HFFc6 (cell line): ENCODE measurements around the gene SSTR1. TPM values are rescaled to one million over a fixed set of nuclear protein-coding genes. Genes with fewer than 3 reads are reported as not detected.
"Not testable (repeated sequence)": the region's sequence is repeated elsewhere in the genome, so short reads cannot be mapped to it uniquely, and the experiment has no call there.

ENCODE experiments used
- DNase-seq: peaks from one replicate; pipeline ENCODE4 v3.0.0-alpha.2; 2018
- H3K27ac Mint-ChIP-seq: 2 replicates; pipeline ENCODE4 v1.8.0; 2020; ENCODE audit warnings: mild to moderate bottlenecking, mixed read lengths
- H3K27me3 Mint-ChIP-seq: 2 replicates; pipeline ENCODE4 v1.8.0; 2021; ENCODE audit warnings: mild to moderate bottlenecking, moderate library complexity, mixed read lengths; ENCODE audit not compliant: insufficient read depth
- H3K36me3 Mint-ChIP-seq: 2 replicates; pipeline ENCODE4 v1.8.0; 2021; ENCODE audit warnings: low read depth, mixed read lengths
- H3K4me1 Mint-ChIP-seq: 2 replicates; pipeline ENCODE4 v1.8.0; 2020; ENCODE audit warnings: low read depth, mixed read lengths
- H3K4me3 Mint-ChIP-seq: 2 replicates; pipeline ENCODE4 v1.8.0; 2020; ENCODE audit warnings: mild to moderate bottlenecking, moderate library complexity, mixed read lengths
- H3K9me3 Mint-ChIP-seq: 2 replicates; pipeline ENCODE4 v1.8.0; 2020; ENCODE audit warnings: mild to moderate bottlenecking, mixed read lengths
- total RNA-seq, 6 experiments: library from RNA; stranded (reverse); fragmentation: NEBNext Ultra II Directional; extraction: Animal tissue kit (Norgen Biotek cat#: 25700); gene quantifications; 2 replicates in 1 of 6; 3 replicates in 5 of 6; pipeline ENCODE4 v1.2.3, GENCODE V29; 2021
- TF ChIP-seq, protein P1 (sequence below): fragments of 200-600 bp; sonication (generic); IDR thresholded peaks from 2 replicates; pipeline ENCODE4 v1.5.0; 2021; ENCODE audit warnings: antibody characterized with exemption, mild to moderate bottlenecking

Gene SSTR1
- total RNA-seq, 6 experiments from 2014 or later: 106 to 209 (median 120) TPM

DNA sequence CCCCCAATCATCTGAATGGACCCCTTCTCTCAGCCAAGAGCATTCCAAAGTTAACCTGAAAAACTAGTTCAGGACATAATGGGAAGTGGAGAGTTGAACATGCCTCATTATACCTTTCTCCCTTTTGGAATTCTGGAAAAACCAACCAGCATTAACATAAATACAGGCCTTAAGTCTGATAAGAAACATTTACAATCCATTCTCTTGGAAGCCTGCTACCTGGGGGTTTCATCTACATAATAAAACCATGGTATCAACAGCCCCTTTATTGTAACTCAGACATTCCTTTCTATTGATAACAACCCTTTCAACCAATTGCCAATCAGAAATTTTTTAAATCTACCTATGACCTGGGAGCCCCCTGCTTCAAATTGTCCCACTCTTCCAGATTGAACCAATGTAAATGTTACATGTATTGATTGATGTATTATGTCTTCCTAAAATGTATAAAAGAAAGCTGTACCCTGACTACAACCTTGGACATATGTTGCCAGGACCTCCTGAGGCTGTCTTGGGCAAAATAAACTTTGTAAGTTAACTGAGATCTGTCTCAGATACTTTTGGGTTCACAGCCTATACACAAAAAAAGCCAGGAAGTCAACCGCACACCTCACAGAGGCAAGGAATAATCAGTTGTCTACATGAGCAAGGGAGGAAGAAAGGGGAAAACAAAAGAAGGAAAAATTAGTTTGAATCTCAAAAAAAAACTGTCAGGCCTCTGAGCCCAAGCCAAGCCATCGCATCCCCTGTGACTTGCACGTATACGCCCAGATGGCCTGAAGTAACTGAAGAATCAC lies 17.6 kb upstream of the SSTR1 start:
- H3K27ac Mint-ChIP-seq: no peak overlapping the region
- H3K4me3 Mint-ChIP-seq: no peak overlapping the region
- DNase-seq: no peak
- H3K9me3 Mint-ChIP-seq: no peaks in the 10 kb centered on the region
- TF ChIP-seq, protein P1, sequence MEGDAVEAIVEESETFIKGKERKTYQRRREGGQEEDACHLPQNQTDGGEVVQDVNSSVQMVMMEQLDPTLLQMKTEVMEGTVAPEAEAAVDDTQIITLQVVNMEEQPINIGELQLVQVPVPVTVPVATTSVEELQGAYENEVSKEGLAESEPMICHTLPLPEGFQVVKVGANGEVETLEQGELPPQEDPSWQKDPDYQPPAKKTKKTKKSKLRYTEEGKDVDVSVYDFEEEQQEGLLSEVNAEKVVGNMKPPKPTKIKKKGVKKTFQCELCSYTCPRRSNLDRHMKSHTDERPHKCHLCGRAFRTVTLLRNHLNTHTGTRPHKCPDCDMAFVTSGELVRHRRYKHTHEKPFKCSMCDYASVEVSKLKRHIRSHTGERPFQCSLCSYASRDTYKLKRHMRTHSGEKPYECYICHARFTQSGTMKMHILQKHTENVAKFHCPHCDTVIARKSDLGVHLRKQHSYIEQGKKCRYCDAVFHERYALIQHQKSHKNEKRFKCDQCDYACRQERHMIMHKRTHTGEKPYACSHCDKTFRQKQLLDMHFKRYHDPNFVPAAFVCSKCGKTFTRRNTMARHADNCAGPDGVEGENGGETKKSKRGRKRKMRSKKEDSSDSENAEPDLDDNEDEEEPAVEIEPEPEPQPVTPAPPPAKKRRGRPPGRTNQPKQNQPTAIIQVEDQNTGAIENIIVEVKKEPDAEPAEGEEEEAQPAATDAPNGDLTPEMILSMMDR: no peak
- peaks cover 4% of the 10 kb centered on the region; the same call in 1 of the 2 replicates for H3K27me3 Mint-ChIP-seq
- H3K4me1 Mint-ChIP-seq: peaks cover 16% of the 10 kb centered on the region
- H3K36me3 Mint-ChIP-seq: no peaks in the 10 kb centered on the region

- not testable (repeated sequence) for DNase-seq, H3K4me1 Mint-ChIP-seq, H3K27ac Mint-ChIP-seq, H3K4me3 Mint-ChIP-seq, H3K36me3 Mint-ChIP-seq, H3K27me3 Mint-ChIP-seq, H3K9me3 Mint-ChIP-seq
Measured at GRCh38 chr14:38190846-38191245, 16.9 kb upstream of the SSTR1 start.

GRCh38 chr14:38191491-38191890 lies 16.2 kb upstream of the SSTR1 start:
- not testable (repeated sequence) for H3K27ac Mint-ChIP-seq, H3K4me1 Mint-ChIP-seq, H3K4me3 Mint-ChIP-seq, DNase-seq, H3K9me3 Mint-ChIP-seq, H3K36me3 Mint-ChIP-seq, H3K27me3 Mint-ChIP-seq

DNA sequence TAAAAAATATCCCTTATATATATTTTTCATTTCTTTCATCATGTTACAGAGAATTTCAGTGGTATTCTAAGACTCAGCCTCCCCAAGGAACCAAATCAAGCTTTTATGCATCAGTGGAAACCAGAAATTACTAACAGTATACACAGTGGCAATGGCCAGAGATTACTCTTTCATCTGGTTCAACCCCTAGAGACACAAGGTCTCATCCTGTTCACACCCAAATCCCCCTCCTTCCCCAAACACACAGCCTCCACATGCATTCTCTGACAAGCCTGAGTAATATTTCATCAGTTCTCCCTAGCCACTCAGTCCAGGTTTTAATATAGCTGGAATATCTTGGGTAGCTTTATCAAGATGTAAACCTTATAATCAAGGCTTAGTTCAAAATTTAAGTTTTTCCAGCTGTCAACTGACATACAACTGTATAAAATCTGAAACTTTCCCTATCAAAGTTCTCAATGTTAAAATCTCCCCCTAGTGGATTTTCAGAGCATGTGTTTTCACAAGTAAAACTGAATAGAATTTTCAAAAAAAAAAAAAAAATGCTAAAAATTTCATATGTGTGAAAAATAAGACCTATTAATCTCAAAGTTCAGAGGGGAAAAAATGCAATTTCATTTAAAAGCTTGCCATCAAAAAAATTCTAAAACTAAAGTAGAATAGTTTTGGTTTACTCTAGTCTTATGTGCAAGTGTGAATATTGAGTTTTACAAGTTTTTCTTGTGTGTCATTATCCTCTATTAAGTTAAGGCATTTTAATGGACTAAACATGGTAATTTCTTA lies 10.5 kb upstream of the SSTR1 start:
- peaks cover 2% of the 10 kb centered on the region; the same call in 1 of the 2 replicates for H3K27me3 Mint-ChIP-seq
- peak overlapping the region; percentile 61 for H3K4me3 Mint-ChIP-seq
- H3K9me3 Mint-ChIP-seq: no peaks in the 10 kb centered on the region
- DNase-seq: no peak
- peaks cover 61% of the 10 kb centered on the region for H3K4me1 Mint-ChIP-seq
- peak overlapping the region; percentile 93 for H3K27ac Mint-ChIP-seq
- TF ChIP-seq, protein P1: peak; percentile 92
- no peaks in the 10 kb centered on the region for H3K36me3 Mint-ChIP-seq

- H3K36me3 Mint-ChIP-seq: peaks cover 4% of the 10 kb centered on the region; the same call in 1 of the 2 replicates
- H3K27ac Mint-ChIP-seq: peak overlapping the region; percentile 93
- H3K9me3 Mint-ChIP-seq: no peaks in the 10 kb centered on the region
- H3K4me3 Mint-ChIP-seq: peak overlapping the region; percentile 61
- peaks cover 68% of the 10 kb centered on the region for H3K4me1 Mint-ChIP-seq
- DNase-seq: peak; percentile 90
- TF ChIP-seq, protein P1: no peak
- peaks cover 2% of the 10 kb centered on the region; the same call in 1 of the 2 replicates for H3K27me3 Mint-ChIP-seq
Measured at GRCh38 chr14:38197784-38198335, 9.8 kb upstream of the SSTR1 start.

DNA sequence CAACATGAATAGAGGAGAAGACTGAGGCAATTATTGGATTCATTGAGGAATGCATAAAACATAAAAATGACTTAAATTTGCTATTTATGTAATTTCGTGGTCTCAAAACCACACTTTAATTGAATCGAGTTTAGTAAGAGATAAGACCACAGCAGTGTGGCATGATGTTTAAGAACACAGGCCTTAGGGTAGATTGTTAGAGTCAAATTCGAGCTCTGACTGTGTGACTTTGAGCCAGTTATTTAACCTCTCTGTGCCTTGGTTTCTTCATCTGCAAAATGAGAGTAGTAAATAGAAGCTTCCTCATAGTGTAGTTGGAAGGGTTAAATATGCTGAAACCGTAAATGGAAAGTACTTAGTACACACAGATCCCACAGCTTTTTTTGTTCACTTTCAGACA lies 9.3 kb upstream of the SSTR1 start:
- Mint-ChIP-seq H3K27me3 (peaks cover 2% of the 10 kb centered on the region; the same call in 1 of the 2 replicates), H3K27ac (peak overlapping the region; percentile 93), H3K36me3 (peaks cover 4% of the 10 kb centered on the region; the same call in 1 of the 2 replicates), H3K9me3 (no peaks in the 10 kb centered on the region), H3K4me3 (peak overlapping the region; percentile 61), H3K4me1 (peaks cover 71% of the 10 kb centered on the region)
- DNase-seq: no peak
- TF ChIP-seq, protein P1: no peak
